Stimulated activated effector memory CD8-positive, alpha-beta T cell treated with anti-CD3 and anti-CD28 coated beads, Interleukin-12 subunit alpha, Interleukin-12 subunit beta, amount 100 ng/mL, for 72 hours (primary cell): ENCODE measurements around the gene AUTS2.

ENCODE experiments used
- ATAC-seq: fragments of 150-1000 bp; cut with Tn5 transposase; 2 replicates; pipeline ENCODE4 v1.10.0; 2021
- DNase-seq, 2 donors: peaks; one replicate each; pipeline ENCODE4 v3.0.0; 2021 to 2022; ENCODE audit warnings: low spot score in 2 of 2
- H3K27ac Mint-ChIP-seq: one replicate; pipeline ENCODE4 v1.8.0; 2022; ENCODE audit warnings: mild to moderate bottlenecking, mixed read lengths
- H3K36me3 Mint-ChIP-seq: one replicate; pipeline ENCODE4 v1.8.0; 2022; ENCODE audit warnings: mild to moderate bottlenecking, mixed read lengths
- H3K4me1 Mint-ChIP-seq: one replicate; pipeline ENCODE4 v1.8.0; 2022; ENCODE audit warnings: mixed read lengths
- H3K4me3 Mint-ChIP-seq: one replicate; pipeline ENCODE4 v1.8.0; 2022; ENCODE audit warnings: mild to moderate bottlenecking, mixed read lengths
- H3K9me3 Mint-ChIP-seq: one replicate; pipeline ENCODE4 v1.8.0; 2022; ENCODE audit warnings: mixed read lengths

AUTS2 gene

DNA sequence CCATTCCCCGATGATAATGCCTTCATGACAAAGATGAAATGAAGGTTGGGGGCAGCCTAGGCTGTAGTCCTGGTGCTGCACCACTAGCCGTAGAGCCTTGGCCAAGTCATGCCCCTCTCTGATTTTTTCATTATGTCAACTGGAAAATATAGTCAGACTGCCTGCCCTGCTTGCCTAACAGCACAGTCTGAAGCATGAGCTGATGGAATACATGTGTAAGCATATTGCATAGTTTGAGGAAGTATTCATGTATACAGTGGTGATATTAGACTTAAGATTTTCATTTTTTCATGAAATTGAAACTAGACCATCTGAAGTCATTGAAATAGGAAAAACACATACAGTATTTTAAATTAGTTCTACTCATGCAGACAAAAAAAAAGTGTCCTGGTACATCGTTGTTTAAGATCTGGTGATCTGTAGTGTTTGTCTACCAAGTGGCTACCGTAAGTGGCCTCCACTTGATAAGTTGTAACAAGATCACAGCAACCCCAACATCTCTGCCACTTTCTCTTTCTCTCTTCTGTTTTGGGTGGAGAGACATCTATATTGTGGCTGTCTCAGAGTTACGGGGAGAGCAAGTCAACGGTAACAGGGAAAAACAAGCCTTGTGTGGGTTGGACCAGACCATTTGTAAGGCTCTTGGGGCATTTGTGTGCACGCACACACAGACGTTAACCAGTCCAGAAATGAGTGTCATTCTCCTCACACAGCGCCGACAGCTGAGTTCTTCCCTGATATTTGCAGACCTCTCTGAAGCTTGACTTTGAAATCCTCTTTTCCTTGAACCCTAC is 817.1 kb downstream of the AUTS2 start:
- no peak for DNase-seq
- no peaks in the 10 kb centered on the region for H3K9me3 Mint-ChIP-seq
- H3K4me1 Mint-ChIP-seq, result no peaks in the 10 kb centered on the region
- peak; percentile 19 for ATAC-seq
- H3K4me3 Mint-ChIP-seq, result no peak overlapping the region
- no peak overlapping the region for H3K27ac Mint-ChIP-seq
- H3K36me3 Mint-ChIP-seq, result no peaks in the 10 kb centered on the region

DNA sequence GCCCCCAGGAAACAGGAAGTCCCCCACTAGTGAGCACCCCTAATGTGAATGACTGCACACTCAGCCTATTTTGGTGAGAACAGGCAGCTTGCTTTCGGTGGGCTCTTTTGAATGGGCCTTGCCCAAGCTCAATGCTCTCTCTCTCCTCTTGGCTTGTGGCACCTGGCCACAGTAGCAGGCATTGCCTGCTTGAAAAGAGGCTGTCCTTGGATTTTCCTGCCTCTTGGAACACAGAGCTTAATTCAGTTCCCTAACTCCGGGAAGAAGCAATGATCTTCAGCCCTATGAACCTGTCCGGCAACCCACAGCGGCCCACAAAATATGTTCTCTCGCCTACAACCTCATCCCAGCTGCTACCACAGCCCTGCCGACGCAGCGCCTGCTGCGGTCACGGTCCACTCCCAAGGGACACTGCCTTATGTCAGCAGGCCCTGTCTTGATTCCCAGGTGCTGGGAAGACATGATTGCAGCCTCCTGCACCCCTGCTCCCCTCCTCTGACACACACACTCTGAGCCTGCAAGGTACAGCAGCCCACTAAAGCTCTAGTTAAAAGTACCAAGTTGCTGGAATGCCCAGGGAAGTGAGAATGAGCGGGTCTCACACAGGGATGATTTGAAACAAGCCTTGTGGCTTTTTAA is 818.2 kb downstream of the AUTS2 start:
- no peak for ATAC-seq
- H3K36me3 Mint-ChIP-seq, result no peaks in the 10 kb centered on the region

DNA sequence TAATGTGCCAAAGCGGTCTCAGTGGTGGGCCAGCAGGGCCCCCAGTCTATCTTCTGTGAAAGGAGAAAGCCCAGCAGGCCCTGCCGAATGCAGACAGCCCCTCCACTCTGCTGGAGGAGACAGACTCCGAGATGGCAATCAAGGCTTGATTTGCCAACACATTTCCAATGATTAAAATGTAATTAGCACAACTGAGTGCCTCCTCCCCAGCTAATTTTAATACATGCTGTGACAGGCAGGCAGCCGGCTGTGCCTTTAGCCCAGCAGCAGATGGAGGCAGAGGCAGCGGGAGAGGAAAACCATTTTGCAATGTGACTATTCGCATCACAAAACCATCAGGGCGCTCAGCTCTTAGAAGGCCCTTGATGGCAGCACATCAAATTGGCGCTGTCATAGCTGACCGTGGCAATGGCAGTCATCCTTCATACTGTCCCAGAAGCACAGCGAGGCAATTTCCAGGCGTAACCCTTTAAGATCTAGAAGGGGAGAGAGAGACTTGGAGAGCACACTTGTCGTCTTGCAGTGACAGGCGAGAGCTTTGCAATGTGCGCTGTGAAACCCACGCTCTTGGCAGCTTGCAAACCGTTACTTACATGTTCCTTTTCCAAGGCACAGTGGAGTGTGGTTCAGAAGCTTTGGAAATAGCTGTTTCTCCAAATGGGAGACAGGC is 818.8 kb downstream of the AUTS2 start:
- Mint-ChIP-seq H3K27ac (no peak overlapping the region), H3K4me1 (no peaks in the 10 kb centered on the region)

More for the DNA sequence above, 818.2 kb downstream of the AUTS2 start:
- Mint-ChIP-seq H3K4me1 (no peaks in the 10 kb centered on the region), H3K27ac (no peak overlapping the region), H3K9me3 (no peaks in the 10 kb centered on the region), H3K4me3 (no peak overlapping the region)
- DNase-seq, result no peak

DNA sequence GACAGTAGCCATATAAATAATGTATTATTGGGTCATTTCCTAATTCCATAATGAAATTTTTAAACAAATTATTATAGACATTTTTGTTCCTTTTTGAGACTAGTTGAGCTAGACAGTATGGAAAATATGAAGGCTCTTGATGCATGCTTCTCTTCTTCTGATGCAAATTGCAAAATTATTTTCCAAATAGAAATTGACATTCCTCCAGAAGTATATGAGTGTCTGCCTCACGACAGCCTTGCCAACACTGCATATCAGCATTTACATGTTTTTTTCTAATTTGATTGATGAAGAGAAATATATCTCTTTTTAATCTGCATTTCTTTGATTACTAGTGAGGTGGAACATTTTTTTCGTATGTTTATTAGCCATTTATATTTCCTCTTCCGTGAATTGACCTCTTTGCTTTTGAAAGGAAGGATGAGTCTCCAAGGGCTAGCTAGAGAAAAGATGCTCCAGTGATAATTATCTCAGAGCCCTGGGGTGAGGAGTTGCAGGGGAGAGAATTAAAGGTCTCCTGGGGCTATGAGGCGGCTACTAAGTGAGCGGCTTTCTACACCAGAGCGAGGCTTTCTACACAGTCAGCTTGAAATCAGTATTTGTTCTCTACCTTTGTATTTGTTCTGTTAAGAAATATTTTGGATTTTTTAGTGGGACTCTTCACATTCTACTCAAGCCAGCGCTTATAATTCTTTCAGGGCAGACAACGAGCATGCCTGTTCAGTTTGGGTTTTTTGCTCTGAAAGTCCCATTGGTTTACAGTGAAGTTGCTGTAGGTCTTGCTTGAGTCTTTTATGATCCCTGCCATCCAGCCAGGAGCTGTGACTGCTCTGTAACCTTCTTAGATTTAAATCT is 821.5 kb downstream of the AUTS2 start:
- H3K36me3 Mint-ChIP-seq, result no peaks in the 10 kb centered on the region
- no peak overlapping the region for H3K4me3 Mint-ChIP-seq
- H3K4me1 Mint-ChIP-seq, result no peaks in the 10 kb centered on the region
- ATAC-seq, result no peak
- no peak for DNase-seq
- H3K27ac Mint-ChIP-seq, result no peak overlapping the region
- H3K9me3 Mint-ChIP-seq, result no peaks in the 10 kb centered on the region

More for the DNA sequence above, 818.8 kb downstream of the AUTS2 start:
- ATAC-seq, result no peak
- Mint-ChIP-seq H3K4me3 (no peak overlapping the region), H3K9me3 (no peaks in the 10 kb centered on the region), H3K36me3 (no peaks in the 10 kb centered on the region)
- no peak for DNase-seq

DNA sequence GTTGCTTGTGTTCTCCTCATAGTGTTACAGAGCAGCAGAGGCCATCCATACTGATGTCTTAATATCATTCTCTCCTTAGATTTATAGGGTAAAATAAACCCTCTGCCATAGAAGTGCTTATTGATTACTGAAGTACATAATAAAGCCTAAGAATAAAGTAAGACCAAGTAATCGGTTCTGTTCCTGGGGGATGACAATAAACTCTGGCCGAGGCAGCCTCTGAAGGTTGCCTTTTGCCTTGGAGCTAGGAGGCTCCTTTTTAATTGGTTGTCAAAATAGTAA is 822.0 kb downstream of the AUTS2 start:
- DNase-seq (no peak), ATAC-seq (no peak)
- Mint-ChIP-seq H3K27ac (no peak overlapping the region), H3K36me3 (no peaks in the 10 kb centered on the region), H3K4me1 (no peaks in the 10 kb centered on the region), H3K9me3 (no peaks in the 10 kb centered on the region), H3K4me3 (no peak overlapping the region)

DNA sequence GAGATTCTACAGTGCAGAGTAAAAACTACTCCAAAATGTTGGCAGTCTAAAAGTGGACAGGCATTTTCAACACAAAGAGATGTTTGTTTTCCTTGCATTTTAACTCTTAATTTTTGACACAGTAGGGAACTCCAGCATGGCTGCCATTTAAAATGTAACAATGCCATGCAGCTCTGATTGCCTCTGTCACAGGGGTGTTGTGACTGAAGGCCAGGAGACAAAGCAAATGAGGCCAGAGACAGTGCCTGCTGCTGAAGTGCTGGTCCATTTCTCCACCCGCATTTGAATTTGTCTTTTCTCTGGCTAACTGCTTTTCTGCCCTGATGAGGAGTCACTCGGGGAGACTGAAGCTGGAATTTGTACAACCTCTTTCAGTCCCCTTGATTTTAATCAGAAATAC is 823.0 kb downstream of the AUTS2 start:
- H3K36me3 Mint-ChIP-seq, result no peaks in the 10 kb centered on the region
- ATAC-seq, result no peak
- DNase-seq, result no peak
- H3K27ac Mint-ChIP-seq, result no peak overlapping the region
- H3K4me1 Mint-ChIP-seq, result no peaks in the 10 kb centered on the region
- H3K4me3 Mint-ChIP-seq, result no peak overlapping the region
- no peaks in the 10 kb centered on the region for H3K9me3 Mint-ChIP-seq

DNA sequence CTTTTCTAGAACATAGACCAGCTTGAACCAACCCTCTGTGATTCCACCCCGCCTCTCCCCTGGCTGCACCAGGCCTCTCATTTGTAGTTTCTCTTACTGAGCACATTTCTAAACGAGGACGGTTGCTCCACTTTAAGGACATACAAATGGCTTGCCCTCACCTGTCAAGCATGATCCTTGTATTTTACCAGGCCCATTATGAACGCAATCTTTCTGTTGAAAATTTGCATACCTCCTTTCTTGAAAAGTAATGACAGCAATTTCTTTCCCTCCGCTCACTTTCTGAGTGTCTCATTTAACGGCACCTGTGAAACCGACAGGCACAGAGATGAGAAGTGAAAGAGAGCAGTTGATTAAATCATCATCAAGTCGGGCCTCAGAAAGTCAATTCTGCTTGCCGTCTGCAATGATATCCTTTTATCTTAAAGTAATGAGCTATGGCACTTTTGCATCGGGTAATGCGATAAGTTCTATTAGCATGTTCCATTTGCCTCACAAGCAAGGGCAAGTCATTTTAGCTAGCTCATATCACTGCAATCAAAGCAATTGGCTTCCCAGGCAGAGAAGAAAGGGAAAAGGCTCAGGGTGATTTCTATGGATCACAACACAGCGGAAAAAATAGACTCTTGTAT is 828.1 kb downstream of the AUTS2 start:
- no peak for DNase-seq
- no peak for ATAC-seq
- no peaks in the 10 kb centered on the region for H3K36me3 Mint-ChIP-seq
- no peak overlapping the region for H3K4me3 Mint-ChIP-seq
- no peaks in the 10 kb centered on the region for H3K4me1 Mint-ChIP-seq
- H3K27ac Mint-ChIP-seq, result no peak overlapping the region
- H3K9me3 Mint-ChIP-seq, result peaks cover 2% of the 10 kb centered on the region

DNA sequence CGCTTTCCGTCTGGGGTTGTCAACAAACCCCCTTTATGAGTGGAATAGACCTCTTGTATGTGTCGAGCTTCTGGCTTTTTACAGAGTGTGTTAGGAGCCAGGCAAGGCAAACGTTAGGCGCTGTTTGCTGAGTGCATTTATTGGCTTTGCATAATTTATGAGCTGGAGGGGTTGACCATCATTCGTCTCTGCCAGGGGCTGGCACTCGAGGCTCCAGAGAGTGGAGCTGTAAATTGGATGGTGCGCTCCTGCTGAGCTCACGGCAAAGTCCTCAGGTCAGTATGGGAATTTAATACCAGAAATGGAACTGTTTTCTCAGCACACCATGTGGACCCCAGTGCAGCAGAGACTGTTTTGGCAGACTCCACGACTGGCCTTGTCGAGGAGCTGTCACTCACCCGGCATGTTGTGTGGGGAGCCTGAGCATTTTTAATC is 834.3 kb downstream of the AUTS2 start:
- DNase-seq, result no peak
- no peak overlapping the region for H3K4me3 Mint-ChIP-seq
- no peaks in the 10 kb centered on the region for H3K36me3 Mint-ChIP-seq
- peaks cover 16% of the 10 kb centered on the region for H3K4me1 Mint-ChIP-seq
- ATAC-seq, result no peak
- no peak overlapping the region for H3K27ac Mint-ChIP-seq
- peaks cover 2% of the 10 kb centered on the region for H3K9me3 Mint-ChIP-seq

DNA sequence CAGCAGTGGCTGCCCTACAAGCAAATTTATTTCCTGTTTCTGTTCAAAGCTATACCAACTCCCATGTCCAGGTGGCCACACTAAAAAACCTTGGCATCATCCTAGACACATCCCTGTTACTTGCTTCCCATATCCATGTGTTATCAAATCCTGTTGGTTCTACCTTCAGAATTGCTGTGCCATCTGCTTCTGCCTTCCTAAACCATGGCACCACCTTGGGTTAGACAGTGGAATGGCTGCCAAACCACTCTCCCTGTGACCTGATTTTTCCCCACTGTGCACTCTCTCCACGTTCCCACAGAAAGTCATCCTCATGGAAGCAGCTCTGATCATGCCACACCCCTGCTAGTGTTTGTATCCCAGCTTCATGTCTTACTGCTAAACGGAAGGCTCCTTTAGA is 836.1 kb downstream of the AUTS2 start:
- ATAC-seq, result no peak
- H3K36me3 Mint-ChIP-seq, result no peaks in the 10 kb centered on the region
- H3K9me3 Mint-ChIP-seq, result no peaks in the 10 kb centered on the region
- H3K4me3 Mint-ChIP-seq, result no peak overlapping the region
- no peak overlapping the region for H3K27ac Mint-ChIP-seq
- H3K4me1 Mint-ChIP-seq, result peaks cover 16% of the 10 kb centered on the region
- no peak for DNase-seq

DNA sequence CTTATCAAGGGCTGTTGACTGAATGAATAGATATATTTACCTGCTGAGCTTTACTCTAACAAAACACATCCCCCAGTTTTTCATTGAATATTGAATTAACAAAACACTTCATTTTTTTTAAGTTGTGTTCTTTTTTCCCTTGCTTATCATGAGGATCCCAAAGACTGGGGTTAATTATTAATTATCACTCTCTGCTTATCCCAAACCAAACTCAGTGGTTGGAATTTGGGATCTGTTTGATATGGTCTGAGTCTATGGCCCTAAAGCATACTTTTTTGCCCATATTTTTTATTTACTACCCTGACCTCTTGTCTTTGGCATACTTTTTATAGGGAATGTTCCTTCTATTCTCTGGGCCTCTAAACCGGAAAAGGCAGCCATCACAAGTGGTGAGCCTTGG is 836.5 kb downstream of the AUTS2 start:
- peaks cover 16% of the 10 kb centered on the region for H3K4me1 Mint-ChIP-seq
- H3K27ac Mint-ChIP-seq, result no peak overlapping the region
- no peak overlapping the region for H3K4me3 Mint-ChIP-seq
- DNase-seq (no peak), ATAC-seq (no peak)
- H3K36me3 Mint-ChIP-seq, result no peaks in the 10 kb centered on the region
- no peaks in the 10 kb centered on the region for H3K9me3 Mint-ChIP-seq

DNA sequence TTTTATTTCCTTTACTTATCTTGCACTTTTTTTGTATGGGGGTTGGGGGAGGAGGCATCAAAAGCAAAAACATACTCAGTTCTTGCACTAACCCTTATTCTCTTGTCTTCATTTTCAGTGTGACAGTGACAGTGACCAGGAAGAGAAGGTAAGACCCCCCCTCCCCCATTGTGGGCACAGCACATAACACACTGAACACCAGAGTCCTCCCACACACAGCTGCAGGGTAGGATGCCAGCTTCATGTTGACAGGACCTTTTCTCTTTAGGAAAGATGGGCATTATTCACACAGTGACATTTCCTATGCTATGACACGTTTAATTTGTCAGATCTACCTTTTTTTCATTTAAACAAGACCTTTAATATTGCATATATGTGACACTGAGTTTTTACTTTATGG is 837.4 kb downstream of the AUTS2 start:
- ATAC-seq (no peak), DNase-seq (no peak)
- Mint-ChIP-seq H3K27ac (peak overlapping the region; percentile 23), H3K4me3 (no peak overlapping the region), H3K9me3 (no peaks in the 10 kb centered on the region), H3K4me1 (peaks cover 16% of the 10 kb centered on the region), H3K36me3 (no peaks in the 10 kb centered on the region)

DNA sequence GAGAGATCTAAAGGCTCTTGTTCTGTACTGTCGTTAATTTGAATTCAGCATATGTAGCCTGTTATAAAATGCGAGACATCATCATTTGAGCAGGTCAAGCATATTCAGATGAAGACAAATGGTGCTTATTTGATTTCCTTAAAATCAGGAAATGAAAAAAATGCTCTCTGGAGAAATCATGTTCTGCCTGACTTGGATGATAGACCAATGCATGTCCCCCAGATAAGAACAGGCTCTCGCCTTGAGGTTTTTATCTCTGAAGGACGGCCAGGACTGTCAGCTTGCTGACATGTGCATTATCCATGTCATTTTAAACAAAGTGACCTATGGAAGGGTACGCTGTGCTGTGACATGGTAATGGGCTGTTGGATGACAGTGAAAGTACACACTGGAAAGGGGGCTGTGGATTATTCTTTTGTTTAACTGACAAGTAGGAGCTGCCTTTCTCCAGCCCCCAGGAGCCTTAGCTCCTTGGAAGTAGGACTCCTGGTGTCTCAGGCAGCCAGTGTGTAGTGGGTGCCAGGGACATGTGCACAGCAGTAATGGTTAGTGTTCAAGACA is 838.6 kb downstream of the AUTS2 start:
- Mint-ChIP-seq H3K4me3 (no peak overlapping the region), H3K9me3 (no peaks in the 10 kb centered on the region), H3K36me3 (no peaks in the 10 kb centered on the region), H3K27ac (no peak overlapping the region), H3K4me1 (peaks cover 16% of the 10 kb centered on the region)
- ATAC-seq, result no peak
- DNase-seq, result no peak

DNA sequence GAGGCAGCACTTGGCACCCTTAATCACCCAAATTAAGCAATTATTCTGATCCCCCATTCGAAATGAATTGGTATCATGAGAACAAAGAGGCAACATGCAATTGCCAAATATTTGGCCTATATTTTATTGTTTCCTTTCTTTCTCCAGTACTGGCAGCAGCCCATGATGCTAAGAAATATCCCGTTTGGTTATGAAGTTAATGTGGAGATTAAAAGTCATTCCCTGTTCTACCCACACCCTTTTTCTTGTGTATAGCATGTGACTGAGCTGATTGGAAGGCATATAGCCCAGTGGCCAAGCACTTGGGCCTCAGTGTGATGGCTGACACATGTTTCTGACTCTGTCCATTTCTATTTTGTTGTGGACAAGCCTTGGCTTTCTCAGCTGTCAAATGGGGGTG is 841.4 kb downstream of the AUTS2 start:
- no peaks in the 10 kb centered on the region for H3K36me3 Mint-ChIP-seq
- no peak overlapping the region for H3K4me3 Mint-ChIP-seq
- no peaks in the 10 kb centered on the region for H3K9me3 Mint-ChIP-seq
- H3K27ac Mint-ChIP-seq, result no peak overlapping the region
- ATAC-seq, result no peak
- H3K4me1 Mint-ChIP-seq, result peaks cover 12% of the 10 kb centered on the region
- DNase-seq, result no peak

DNA sequence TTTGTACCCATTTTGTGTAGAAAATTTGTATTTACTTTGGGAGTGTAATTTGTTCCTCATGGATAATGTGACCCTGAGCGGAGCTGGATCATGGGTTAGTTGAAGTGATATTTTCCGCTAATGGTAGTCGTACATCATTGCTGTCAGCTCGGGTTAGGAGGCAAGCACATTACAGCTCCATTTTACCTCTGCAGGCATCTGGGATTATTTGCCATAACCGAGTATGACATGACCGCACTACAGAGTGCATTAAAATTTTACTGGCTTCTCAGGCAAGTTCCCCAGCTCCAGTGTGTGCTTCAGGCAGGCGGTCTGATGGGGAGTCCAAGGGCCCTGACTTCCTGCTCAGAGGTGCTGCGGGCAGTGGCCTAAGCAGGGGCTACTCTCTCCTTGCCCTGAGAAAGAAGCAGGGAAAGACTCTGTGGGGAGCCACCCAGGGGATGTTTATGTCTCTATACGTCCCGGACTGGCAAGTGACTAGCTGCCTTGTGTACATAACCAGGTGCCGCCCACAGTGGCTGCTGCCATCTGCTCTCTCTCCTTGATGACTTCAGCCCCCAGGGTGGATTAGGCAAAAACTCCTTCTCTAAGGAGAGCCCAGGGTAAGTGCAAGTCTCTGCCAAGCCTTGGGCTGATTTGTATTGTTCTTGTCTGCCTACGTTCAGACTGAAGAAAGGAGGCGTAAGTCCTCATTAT is 848.3 kb downstream of the AUTS2 start:
- Mint-ChIP-seq H3K4me3 (no peak overlapping the region), H3K9me3 (no peaks in the 10 kb centered on the region), H3K4me1 (no peaks in the 10 kb centered on the region), H3K27ac (no peak overlapping the region), H3K36me3 (no peaks in the 10 kb centered on the region)
- DNase-seq (no peak), ATAC-seq (no peak)
